ENCODE data around the gene SH3PXD2B. TPM values are rescaled to one million over a fixed set of nuclear protein-coding genes. Genes with fewer than 3 reads are reported as not detected.

The SH3PXD2B gene
- total and polyA plus RNA-seq, 10 of the 15 experiments (the other 5 are each of a cell fraction or from before 2014, with no cell fraction given) = 0.05 to 1.6 (median 0.57) TPM

DNA sequence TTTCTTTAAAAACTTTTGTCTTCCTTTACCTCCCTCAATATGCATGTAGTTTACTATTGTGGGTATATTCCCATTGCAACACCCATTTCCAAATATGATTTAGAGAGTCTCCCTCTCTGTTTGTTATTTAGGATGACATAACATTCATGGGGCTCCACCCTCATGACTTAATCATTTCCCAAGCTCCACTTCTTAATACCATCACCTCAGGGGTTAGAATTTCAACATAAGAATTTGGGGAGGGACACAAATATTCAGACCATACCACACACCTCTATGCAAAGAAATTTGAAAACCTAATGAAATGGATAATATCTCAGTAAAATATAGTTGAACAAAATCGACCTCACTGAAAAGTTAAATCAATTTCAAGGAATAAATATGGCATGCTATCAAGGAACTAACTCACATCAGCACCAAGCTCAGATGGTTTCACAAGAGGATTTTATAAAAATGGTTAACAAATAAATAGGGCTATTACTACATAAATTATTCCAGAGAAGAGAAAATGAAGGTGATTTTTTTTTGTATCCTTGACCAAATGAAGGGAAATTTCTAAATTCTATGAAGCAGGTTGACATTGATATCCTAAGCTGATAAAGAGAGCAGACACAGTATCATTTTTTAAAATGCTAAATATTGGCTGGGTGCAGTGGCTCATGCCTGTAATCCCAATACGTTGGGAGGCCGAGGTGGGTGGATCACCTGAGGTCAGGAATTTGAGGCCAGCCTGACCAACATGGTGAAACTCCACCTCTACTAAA, 150.6 kb downstream of the SH3PXD2B start (continued):
- no peak for TF ChIP-seq ZNF622 (IDR thresholded peaks at IDR 0.05)
- peak; percentile 55; the same call in 1 of the 2 replicates for TF ChIP-seq SMAD5 (IDR thresholded peaks at IDR 0.05; ENCODE audit: low read depth)

DNA sequence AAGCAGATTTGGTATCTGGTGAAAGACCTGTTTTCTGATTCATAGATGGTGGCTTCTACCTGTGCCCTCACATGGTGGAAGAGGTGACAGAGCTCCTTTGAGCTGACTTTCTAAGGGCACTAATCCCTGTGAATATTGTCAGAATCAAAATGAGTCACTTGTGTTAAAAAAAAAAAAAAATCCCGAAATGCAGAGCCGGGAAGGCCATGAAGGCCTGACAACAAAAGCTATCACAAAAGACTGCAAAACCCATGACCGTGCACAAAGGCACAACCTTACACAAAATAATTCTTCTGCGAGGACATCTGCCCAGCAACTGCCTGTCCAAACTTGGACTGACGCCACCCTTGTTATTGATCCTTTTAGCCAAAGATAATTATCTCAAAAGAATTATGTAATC, 151.2 kb downstream of the SH3PXD2B start:
- no peak for DNase-seq (ENCODE audit: low read depth, low spot score)
- no peak overlapping the region for H2AFZ ChIP-seq (ENCODE audit: control insufficient read depth, low read depth, low read length)
- TF ChIP-seq, protein P1, sequence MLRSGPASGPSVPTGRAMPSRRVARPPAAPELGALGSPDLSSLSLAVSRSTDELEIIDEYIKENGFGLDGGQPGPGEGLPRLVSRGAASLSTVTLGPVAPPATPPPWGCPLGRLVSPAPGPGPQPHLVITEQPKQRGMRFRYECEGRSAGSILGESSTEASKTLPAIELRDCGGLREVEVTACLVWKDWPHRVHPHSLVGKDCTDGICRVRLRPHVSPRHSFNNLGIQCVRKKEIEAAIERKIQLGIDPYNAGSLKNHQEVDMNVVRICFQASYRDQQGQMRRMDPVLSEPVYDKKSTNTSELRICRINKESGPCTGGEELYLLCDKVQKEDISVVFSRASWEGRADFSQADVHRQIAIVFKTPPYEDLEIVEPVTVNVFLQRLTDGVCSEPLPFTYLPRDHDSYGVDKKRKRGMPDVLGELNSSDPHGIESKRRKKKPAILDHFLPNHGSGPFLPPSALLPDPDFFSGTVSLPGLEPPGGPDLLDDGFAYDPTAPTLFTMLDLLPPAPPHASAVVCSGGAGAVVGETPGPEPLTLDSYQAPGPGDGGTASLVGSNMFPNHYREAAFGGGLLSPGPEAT (IDR thresholded peaks at IDR 0.05; ENCODE audit: low read depth) = no peak
- TF ChIP-seq POLR2AphosphoS2 (IDR thresholded peaks at IDR 0.05; ENCODE audit: low read depth, low read length) = no peak
- no peak for TF ChIP-seq NR2C1 (IDR thresholded peaks at IDR 0.05)
- TF ChIP-seq SPI1 (IDR thresholded peaks at IDR 0.05; ENCODE audit: borderline replicate concordance, insufficient read depth, low read depth, low read length) = no peak
- no peak for TF ChIP-seq CREM (IDR thresholded peaks at IDR 0.05; ENCODE audit: low read depth)
- TF ChIP-seq, protein P2, sequence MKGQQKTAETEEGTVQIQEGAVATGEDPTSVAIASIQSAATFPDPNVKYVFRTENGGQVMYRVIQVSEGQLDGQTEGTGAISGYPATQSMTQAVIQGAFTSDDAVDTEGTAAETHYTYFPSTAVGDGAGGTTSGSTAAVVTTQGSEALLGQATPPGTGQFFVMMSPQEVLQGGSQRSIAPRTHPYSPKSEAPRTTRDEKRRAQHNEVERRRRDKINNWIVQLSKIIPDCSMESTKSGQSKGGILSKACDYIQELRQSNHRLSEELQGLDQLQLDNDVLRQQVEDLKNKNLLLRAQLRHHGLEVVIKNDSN (IDR thresholded peaks at IDR 0.05; ENCODE audit: borderline replicate concordance, extremely low read length, insufficient read depth, low read depth, low read length) = no peak
- TF ChIP-seq, protein P3, sequence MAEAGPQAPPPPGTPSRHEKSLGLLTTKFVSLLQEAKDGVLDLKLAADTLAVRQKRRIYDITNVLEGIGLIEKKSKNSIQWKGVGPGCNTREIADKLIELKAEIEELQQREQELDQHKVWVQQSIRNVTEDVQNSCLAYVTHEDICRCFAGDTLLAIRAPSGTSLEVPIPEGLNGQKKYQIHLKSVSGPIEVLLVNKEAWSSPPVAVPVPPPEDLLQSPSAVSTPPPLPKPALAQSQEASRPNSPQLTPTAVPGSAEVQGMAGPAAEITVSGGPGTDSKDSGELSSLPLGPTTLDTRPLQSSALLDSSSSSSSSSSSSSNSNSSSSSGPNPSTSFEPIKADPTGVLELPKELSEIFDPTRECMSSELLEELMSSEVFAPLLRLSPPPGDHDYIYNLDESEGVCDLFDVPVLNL (IDR thresholded peaks at IDR 0.05; ENCODE audit: low read depth, low read length) = no peak
- no peak for TF ChIP-seq CBFB (IDR thresholded peaks at IDR 0.05; ENCODE audit: low read depth)
- no peak overlapping the region for H3K4me3 ChIP-seq
- FAIRE-seq = no peak
- no peaks in the 10 kb centered on the region for H3K79me2 ChIP-seq (ENCODE audit: control insufficient read depth, insufficient read depth, low read length)
- H3K36me3 ChIP-seq (ENCODE audit: control insufficient read depth in 2 of 2, insufficient read depth in 2 of 2, low read length in 1 of 2) = no peaks in the 10 kb centered on the region
- ChIA-PET CTCF (interaction anchor here (1.7 to 3.4 kb wide), 2 partner anchors 10 to 21 kb away, joined by 3 to 14 read pairs; no protein-coding TSS in a partner anchor), SMC1A (ENCODE audit: uncharacterized antibody, unreplicated experiment) (interaction anchor here (1.6 kb wide), 1 partner anchor 10 kb away, joined by 5 read pairs; no protein-coding TSS in a partner anchor), RAD21 (ENCODE audit: unreplicated experiment) (no interaction called here), POLR2A (no interaction called here)
- intact Hi-C loops (cut with micrococcal nuclease; ENCODE audit: unreplicated experiment) = no loop called here
- no peak for ATAC-seq
- in situ Hi-C loops (cut with MboI) = no loop called here
- no peaks in the 10 kb centered on the region; the same call in 1 of the 2 replicates for H3K4me1 ChIP-seq (ENCODE audit: control insufficient read depth, insufficient read depth, low read length)
- no peak overlapping the region for H3K4me2 ChIP-seq (ENCODE audit: control insufficient read depth, insufficient read depth)
- H3K27ac ChIP-seq (ENCODE audit: control insufficient read depth, insufficient read depth) = no peak overlapping the region
- no peaks in the 10 kb centered on the region for H3K27me3 ChIP-seq (replicated peaks in 1 of 2; ENCODE audit: control insufficient read depth in 2 of 2, insufficient read depth in 2 of 2, low read length in 1 of 2)
- no peak overlapping the region for H3K9ac ChIP-seq (ENCODE audit: control insufficient read depth, insufficient read depth, low read length)
- 73% methylated on average over 5 of the region's 5 CpGs for WGBS (ENCODE audit: insufficient coverage, insufficient replicate concordance, low lambda C conversion rate, missing lambda C conversion rate)
- no TSS peak for BruUV-seq (replicated peaks)
- H3K9me3 ChIP-seq (replicated peaks; ENCODE audit: control insufficient read depth, insufficient read depth, low read length) = peaks cover 2% of the 10 kb centered on the region; the same call in 1 of the 3 replicates
- H4K20me1 ChIP-seq (ENCODE audit: control insufficient read depth, insufficient read depth) = no peaks in the 10 kb centered on the region

Measured in GM12878 (cell line).